ENCODE data around the gene MMP8. TPM values are rescaled to one million over a fixed set of nuclear protein-coding genes. Genes with fewer than 3 reads are reported as not detected.

Gene MMP8
- polyA plus RNA-seq (2013, experiment 1 of 2) = not detected
- not detected for polyA plus RNA-seq (2013, experiment 2 of 2)

DNA sequence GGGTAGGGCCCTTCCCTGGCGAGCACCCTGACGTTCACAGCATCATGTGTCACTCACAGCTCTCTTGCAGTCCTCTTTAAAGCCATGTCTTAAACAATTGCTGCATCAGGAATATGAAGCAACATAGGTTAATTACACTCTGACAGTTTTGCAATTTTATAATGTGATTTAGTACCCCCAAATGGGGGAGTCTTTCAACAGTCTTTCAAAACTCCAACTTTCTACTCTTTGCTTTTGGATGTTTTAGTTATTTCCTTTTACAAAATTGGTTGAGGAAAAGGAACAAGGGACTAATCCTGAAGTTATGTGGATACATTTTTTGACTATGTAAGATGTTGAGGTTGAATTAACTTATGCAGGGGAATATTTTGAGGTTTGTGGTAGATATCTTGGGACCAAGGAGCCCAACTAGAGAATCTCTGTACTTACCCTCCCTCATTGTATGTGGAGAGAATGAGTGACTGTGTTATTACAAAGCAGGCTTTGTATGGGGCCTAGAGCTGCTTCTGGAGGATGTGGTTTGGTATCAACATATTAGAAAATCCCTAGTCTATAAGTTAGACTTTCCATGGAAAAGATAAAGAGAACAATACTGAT lies at the start of gene MMP8:
TSS of gene MMP8 (minus strand) at position 51 of the 597 bp plus-strand sequence. CDS start 99 bp downstream, outside the sequence.
- no peaks in the 10 kb centered on the region for H3K9me3 ChIP-seq (ENCODE audit: control insufficient read depth, low read length)
- no peak within 1 kb of the TSS for H3K4me3 ChIP-seq (ENCODE audit: extremely low read depth, insufficient read depth, low read length, poor library complexity, severe bottlenecking)
- no peak within 1 kb of the TSS for H3K27ac ChIP-seq (ENCODE audit: low read depth, low read length, severe bottlenecking)
- H3K4me1 ChIP-seq (ENCODE audit: control insufficient read depth, insufficient read depth, low read length, poor library complexity, severe bottlenecking) = no peaks in the 10 kb centered on the region
- no CpG with 5 or more reads among the region's 2 CpGs for WGBS, 2 experiments (ENCODE audit: insufficient coverage in 2 of 2)
- no peaks in the 10 kb centered on the region for H3K36me3 ChIP-seq (ENCODE audit: control insufficient read depth, insufficient read depth, low read length)

GRCh38 chr11:102773386-102773785 lies 48.6 kb upstream of the MMP8 start:
- Histone ChIP-seq H3K9me3 (ENCODE audit: control insufficient read depth, low read length) (no peaks in the 10 kb centered on the region), H3K36me3 (ENCODE audit: control insufficient read depth, insufficient read depth, low read length) (no peaks in the 10 kb centered on the region), H3K27ac (ENCODE audit: low read depth, low read length, severe bottlenecking) (peak overlapping the region; percentile 25), H3K4me3 (ENCODE audit: extremely low read depth, insufficient read depth, low read length, poor library complexity, severe bottlenecking) (no peak overlapping the region), H3K4me1 (ENCODE audit: control insufficient read depth, insufficient read depth, low read length, poor library complexity, severe bottlenecking) (peaks cover 4% of the 10 kb centered on the region)
- WGBS, 2 experiments (ENCODE audit: insufficient coverage in 2 of 2) = 91 to 92% methylated on average over 4 of the region's 4 CpGs

DNA sequence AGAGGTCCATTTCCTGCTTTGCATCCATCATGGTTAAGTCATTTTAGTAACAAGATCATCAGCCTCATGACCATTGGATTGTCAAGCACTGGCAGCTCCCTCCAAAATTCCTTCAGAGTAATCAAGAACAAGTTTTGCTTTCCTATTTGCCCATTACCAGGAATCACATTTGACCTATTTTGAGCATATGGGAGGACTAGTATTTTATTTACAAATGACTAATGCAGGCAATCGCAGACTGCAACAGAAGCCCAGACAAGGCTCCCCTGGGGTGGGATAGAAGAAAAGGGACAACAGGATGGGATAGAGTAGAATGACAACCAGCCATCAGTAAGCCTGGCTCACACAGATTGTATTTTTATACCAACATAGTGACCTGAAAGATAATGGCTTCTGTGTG lies 46.6 kb upstream of the MMP8 start:
- H3K4me1 ChIP-seq (ENCODE audit: control insufficient read depth, insufficient read depth, low read length, poor library complexity, severe bottlenecking) = peaks cover 4% of the 10 kb centered on the region
- no peaks in the 10 kb centered on the region for H3K9me3 ChIP-seq (ENCODE audit: control insufficient read depth, low read length)
- WGBS, 2 experiments (ENCODE audit: insufficient coverage in 2 of 2) = 88% methylated on average over 1 of the region's 1 CpG; no CpG with 5 or more reads in 1 of the 2 experiments
- H3K4me3 ChIP-seq (ENCODE audit: extremely low read depth, insufficient read depth, low read length, poor library complexity, severe bottlenecking) = no peak overlapping the region
- H3K36me3 ChIP-seq (ENCODE audit: control insufficient read depth, insufficient read depth, low read length) = no peaks in the 10 kb centered on the region
- H3K27ac ChIP-seq (ENCODE audit: low read depth, low read length, severe bottlenecking) = no peak overlapping the region

GRCh38 chr11:102770191-102770590 lies 45.4 kb upstream of the MMP8 start:
- H3K36me3 ChIP-seq (ENCODE audit: control insufficient read depth, insufficient read depth, low read length) = no peaks in the 10 kb centered on the region
- H3K27ac ChIP-seq (ENCODE audit: low read depth, low read length, severe bottlenecking) = no peak overlapping the region
- no peak overlapping the region for H3K4me3 ChIP-seq (ENCODE audit: extremely low read depth, insufficient read depth, low read length, poor library complexity, severe bottlenecking)
- peaks cover 7% of the 10 kb centered on the region for H3K4me1 ChIP-seq (ENCODE audit: control insufficient read depth, insufficient read depth, low read length, poor library complexity, severe bottlenecking)
- no peaks in the 10 kb centered on the region for H3K9me3 ChIP-seq (ENCODE audit: control insufficient read depth, low read length)

DNA sequence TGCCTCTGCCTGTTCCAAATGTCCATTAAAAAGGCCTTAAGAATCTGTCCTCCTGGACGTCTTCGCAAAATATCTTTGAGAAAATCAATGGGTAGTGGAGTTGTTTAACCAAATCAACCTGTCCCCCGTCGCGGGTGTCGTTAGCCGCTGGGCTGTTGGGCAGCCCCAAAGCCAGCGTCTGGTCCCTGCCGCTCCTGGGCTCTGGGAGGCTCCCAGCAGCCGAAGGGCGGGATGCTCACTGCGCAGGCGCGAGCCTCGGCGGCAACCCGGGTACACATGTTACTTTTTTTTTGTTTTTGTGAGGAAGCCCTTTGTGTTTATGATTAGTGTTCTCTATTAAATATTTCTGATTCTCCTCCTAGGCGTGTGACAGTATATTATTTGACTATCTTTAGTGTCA lies 43.0 kb upstream of the MMP8 start:
- 87 to 94% methylated on average over 9 of the region's 18 CpGs for WGBS, 2 experiments (ENCODE audit: insufficient coverage in 2 of 2)
- no peak overlapping the region for H3K27ac ChIP-seq (ENCODE audit: low read depth, low read length, severe bottlenecking)

DNA sequence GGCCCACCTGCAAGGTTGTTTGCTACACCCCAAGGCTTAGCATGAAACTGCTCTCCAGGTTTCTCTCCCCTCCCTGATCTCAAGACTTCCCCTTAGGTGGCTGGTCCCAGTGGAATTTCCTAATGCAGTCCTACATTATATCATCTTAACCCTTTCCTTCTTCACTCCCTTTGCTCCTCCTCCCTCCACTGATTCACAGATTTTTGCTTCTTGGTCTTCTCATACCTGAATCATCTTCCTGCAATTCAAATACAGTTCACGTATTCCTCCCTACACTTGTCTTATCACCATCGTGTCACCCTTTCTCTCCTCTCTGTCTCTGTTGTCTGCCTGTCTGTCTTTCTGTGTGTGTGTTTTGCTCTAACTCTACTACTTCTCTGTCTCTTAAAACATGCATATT lies 38.7 kb upstream of the MMP8 start:
- H3K4me1 ChIP-seq (ENCODE audit: control insufficient read depth, insufficient read depth, low read length, poor library complexity, severe bottlenecking) = peaks cover 34% of the 10 kb centered on the region
- WGBS, 2 experiments (ENCODE audit: insufficient coverage in 2 of 2) = 73 to 94% methylated on average over 2 of the region's 2 CpGs
- no peak overlapping the region for H3K27ac ChIP-seq (ENCODE audit: low read depth, low read length, severe bottlenecking)
- H3K4me3 ChIP-seq (ENCODE audit: extremely low read depth, insufficient read depth, low read length, poor library complexity, severe bottlenecking) = no peak overlapping the region
- no peaks in the 10 kb centered on the region for H3K36me3 ChIP-seq (ENCODE audit: control insufficient read depth, insufficient read depth, low read length)
- H3K9me3 ChIP-seq (ENCODE audit: control insufficient read depth, low read length) = no peaks in the 10 kb centered on the region

More for the DNA sequence above, 43.0 kb upstream of the MMP8 start:
- H3K4me1 ChIP-seq (ENCODE audit: control insufficient read depth, insufficient read depth, low read length, poor library complexity, severe bottlenecking) = peaks cover 24% of the 10 kb centered on the region
- H3K4me3 ChIP-seq (ENCODE audit: extremely low read depth, insufficient read depth, low read length, poor library complexity, severe bottlenecking) = no peak overlapping the region
- H3K36me3 ChIP-seq (ENCODE audit: control insufficient read depth, insufficient read depth, low read length) = no peaks in the 10 kb centered on the region
- no peaks in the 10 kb centered on the region for H3K9me3 ChIP-seq (ENCODE audit: control insufficient read depth, low read length)

DNA sequence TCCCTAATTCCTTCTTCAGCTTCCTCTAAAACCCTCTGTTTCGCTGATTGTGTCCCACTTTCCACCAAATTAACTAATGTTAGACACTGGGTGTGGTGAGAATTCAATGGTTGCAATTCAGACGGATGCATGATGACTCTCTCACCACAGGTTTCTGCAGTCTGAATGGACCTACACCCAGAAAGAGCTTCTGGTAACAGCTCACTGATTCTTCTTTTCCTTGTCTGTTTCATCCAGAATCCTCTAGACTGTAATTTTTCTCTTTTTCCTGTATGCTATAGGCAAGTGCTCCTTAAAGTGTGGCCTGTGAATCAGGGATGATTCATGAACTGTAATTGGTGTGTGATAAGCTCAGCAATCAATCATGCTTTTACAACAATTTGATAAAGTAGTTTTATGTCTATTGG lies 37.6 kb upstream of the MMP8 start:
- Histone ChIP-seq H3K4me1 (ENCODE audit: control insufficient read depth, insufficient read depth, low read length, poor library complexity, severe bottlenecking) (peaks cover 34% of the 10 kb centered on the region), H3K27ac (ENCODE audit: low read depth, low read length, severe bottlenecking) (peak overlapping the region; percentile 95), H3K9me3 (ENCODE audit: control insufficient read depth, low read length) (no peaks in the 10 kb centered on the region), H3K36me3 (ENCODE audit: control insufficient read depth, insufficient read depth, low read length) (no peaks in the 10 kb centered on the region), H3K4me3 (ENCODE audit: extremely low read depth, insufficient read depth, low read length, poor library complexity, severe bottlenecking) (no peak overlapping the region)
- 100% methylated on average over 1 of the region's 2 CpGs; no CpG with 5 or more reads in 1 of the 2 experiments for WGBS, 2 experiments (ENCODE audit: insufficient coverage in 2 of 2)

DNA sequence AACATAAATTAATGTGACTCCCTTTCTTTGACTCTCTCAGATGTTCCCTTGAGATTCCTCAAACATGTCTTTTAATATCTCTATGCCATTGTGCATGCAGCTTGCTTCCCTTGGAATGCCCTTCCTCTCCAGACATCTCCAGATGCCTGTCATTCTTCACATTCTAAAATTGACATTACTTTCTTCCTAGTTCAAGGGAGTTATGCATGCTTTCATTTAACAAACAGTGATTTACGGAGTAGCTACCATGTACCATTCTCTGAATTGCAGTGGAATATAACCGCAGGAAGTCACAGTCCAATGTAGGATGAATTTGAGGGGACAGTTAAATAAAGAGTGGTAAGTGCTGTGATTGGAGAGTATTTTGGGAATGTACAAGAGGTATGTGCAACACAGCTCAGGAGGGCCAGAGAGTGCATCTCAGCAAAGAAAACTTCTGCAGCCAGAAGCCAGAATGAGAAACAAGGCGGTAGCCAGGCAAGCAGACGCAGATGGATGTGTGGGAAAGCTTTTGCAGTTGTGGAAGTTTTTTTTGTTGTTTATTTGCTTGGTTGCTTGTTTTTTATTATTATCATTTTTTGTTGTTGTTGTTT lies 37.0 kb upstream of the MMP8 start:
- no peak overlapping the region for H3K4me3 ChIP-seq (ENCODE audit: extremely low read depth, insufficient read depth, low read length, poor library complexity, severe bottlenecking)
- 76 to 80% methylated on average over 4 of the region's 4 CpGs for WGBS, 2 experiments (ENCODE audit: insufficient coverage in 2 of 2)
- no peaks in the 10 kb centered on the region for H3K9me3 ChIP-seq (ENCODE audit: control insufficient read depth, low read length)
- H3K4me1 ChIP-seq (ENCODE audit: control insufficient read depth, insufficient read depth, low read length, poor library complexity, severe bottlenecking) = peaks cover 34% of the 10 kb centered on the region
- H3K27ac ChIP-seq (ENCODE audit: low read depth, low read length, severe bottlenecking) = peak overlapping the region; percentile 95
- H3K36me3 ChIP-seq (ENCODE audit: control insufficient read depth, insufficient read depth, low read length) = no peaks in the 10 kb centered on the region

GRCh38 chr11:102760344-102761035 lies 35.7 kb upstream of the MMP8 start:
- peaks cover 34% of the 10 kb centered on the region for H3K4me1 ChIP-seq (ENCODE audit: control insufficient read depth, insufficient read depth, low read length, poor library complexity, severe bottlenecking)
- H3K9me3 ChIP-seq (ENCODE audit: control insufficient read depth, low read length) = no peaks in the 10 kb centered on the region
- H3K36me3 ChIP-seq (ENCODE audit: control insufficient read depth, insufficient read depth, low read length) = no peaks in the 10 kb centered on the region
- H3K4me3 ChIP-seq (ENCODE audit: extremely low read depth, insufficient read depth, low read length, poor library complexity, severe bottlenecking) = no peak overlapping the region
- WGBS, 2 experiments (ENCODE audit: insufficient coverage in 2 of 2) = 86 to 100% methylated on average over 2 of the region's 4 CpGs
- H3K27ac ChIP-seq (ENCODE audit: low read depth, low read length, severe bottlenecking) = peak overlapping the region; percentile 47

- Histone ChIP-seq H3K4me1 (ENCODE audit: control insufficient read depth, insufficient read depth, low read length, poor library complexity, severe bottlenecking) (peaks cover 15% of the 10 kb centered on the region), H3K9me3 (ENCODE audit: control insufficient read depth, low read length) (no peaks in the 10 kb centered on the region), H3K36me3 (ENCODE audit: control insufficient read depth, insufficient read depth, low read length) (no peaks in the 10 kb centered on the region), H3K27ac (ENCODE audit: low read depth, low read length, severe bottlenecking) (no peak overlapping the region), H3K4me3 (ENCODE audit: extremely low read depth, insufficient read depth, low read length, poor library complexity, severe bottlenecking) (no peak overlapping the region)
- WGBS, 2 experiments (ENCODE audit: insufficient coverage in 2 of 2) = 100% methylated on average over 1 of the region's 2 CpGs
Measured at GRCh38 chr11:102757823-102758549, 33.2 kb upstream of the MMP8 start.

All from mesodermal cell (in vitro differentiated cells).